GM12878 (cell line): ENCODE results near the gene ADD1. TPM values are rescaled to one million over a fixed set of nuclear protein-coding genes. Genes with fewer than 3 reads are reported as not detected.

ENCODE experiments used
- ATAC-seq: fragments of 200-7000 bp; cut with Tn5 transposase; 3 replicates; pipeline ENCODE4 v1.9.1; 2020; ENCODE audit warnings: mild to moderate bottlenecking, moderate library complexity
- BruUV-seq: library from RNA; stranded (reverse); fragments of 400-500 nt; replicated peaks from 2 replicates; lab custom pipeline; 2021; lab: Mats Ljungman, UMichigan
- CTCF ChIA-PET: fragments of 300-600 bp; sonication (Branson Sonifier 250); formaldehyde crosslinking; extraction: SDS; loops from one replicate; lab custom pipeline; 2021; ENCODE audit warnings: inconsistent platforms; lab: Yijun Ruan, JAX
- POLR2A ChIA-PET: fragments of 350-600 bp; formaldehyde crosslinking; extraction: SDS; loops from one replicate; lab custom pipeline; 2021; ENCODE audit warnings: inconsistent platforms; lab: Charles Lee
- RAD21 ChIA-PET: fragments of 300-600 bp; sonication (Branson Sonifier 250); formaldehyde crosslinking; loops from one replicate; lab custom pipeline; 2023; ENCODE audit warnings: antibody characterized with exemption; ENCODE audit not compliant: unreplicated experiment; lab: Charles Lee
- SMC1A ChIA-PET: fragments of 300-600 bp; sonication (Branson Sonifier 250); formaldehyde crosslinking; loops from one replicate; lab custom pipeline; 2023; ENCODE audit not compliant: unreplicated experiment, uncharacterized antibody; lab: Charles Lee
- DNase-seq: peaks from one replicate; pipeline ENCODE4 v3.0.0-alpha.2; 2011; ENCODE audit warnings: low read depth, low spot score
- FAIRE-seq: peaks from 3 replicates; lab custom pipeline; 2011; peaks lifted over from hg19 to GRCh38; lab: Jason Lieb, UNC
- H2AFZ ChIP-seq: 2 replicates; pipeline ENCODE4 v1.6.0; 2011; ENCODE audit warnings: low read depth, low read length, control low read depth; ENCODE audit not compliant: control insufficient read depth
- H3K27ac ChIP-seq: 2 replicates; pipeline ENCODE4 v1.5.1; 2011; ENCODE audit warnings: control low read depth; ENCODE audit not compliant: control insufficient read depth, insufficient read depth
- H3K27me3 ChIP-seq, 2 experiments: replicated peaks in 1 of 2; 2 replicates each; pipeline versions ENCODE4 v1.6.0 to v1.6.1; 2011; ENCODE audit warnings: low read length in 1 of 2; ENCODE audit not compliant: control insufficient read depth in 2 of 2, insufficient read depth in 2 of 2
- H3K36me3 ChIP-seq, 2 experiments: 2 replicates each; pipeline ENCODE4 v1.5.1; 2011; ENCODE audit warnings: low read length in 1 of 2; ENCODE audit not compliant: control insufficient read depth in 2 of 2, insufficient read depth in 2 of 2
- H3K4me1 ChIP-seq: 2 replicates; pipeline ENCODE4 v1.6.1; 2011; ENCODE audit warnings: mild to moderate bottlenecking, low read length, moderate library complexity, mixed read lengths; ENCODE audit not compliant: control insufficient read depth, insufficient read depth
- H3K4me2 ChIP-seq: 2 replicates; pipeline ENCODE4 v1.6.0; 2011; ENCODE audit warnings: control low read depth; ENCODE audit not compliant: control insufficient read depth, insufficient read depth
- H3K4me3 ChIP-seq: fragments of 200-600 bp; sonication (generic); 2 replicates; pipeline ENCODE4 v1.5.1; 2016
- H3K79me2 ChIP-seq: 2 replicates; pipeline ENCODE4 v1.6.0; 2011; ENCODE audit warnings: low read length; ENCODE audit not compliant: control insufficient read depth, insufficient read depth
- H3K9ac ChIP-seq: 2 replicates; pipeline ENCODE4 v1.8.0; 2011; ENCODE audit warnings: low read length, control low read depth, mixed read lengths; ENCODE audit not compliant: control insufficient read depth, insufficient read depth
- H3K9me3 ChIP-seq: replicated peaks from 3 replicates; pipeline ENCODE4 v1.5.1; 2011; ENCODE audit warnings: mild to moderate bottlenecking, low read length; ENCODE audit not compliant: control insufficient read depth, insufficient read depth
- H4K20me1 ChIP-seq: 2 replicates; pipeline ENCODE4 v1.6.0; 2011; ENCODE audit not compliant: control insufficient read depth, insufficient read depth
- ATF2 ChIP-seq: IDR thresholded peaks from 2 replicates; pipeline ENCODE4 v1.6.1; 2012; ENCODE audit warnings: low read length, inconsistent platforms
- ATF3 ChIP-seq: IDR thresholded peaks from 2 replicates; pipeline ENCODE4 v1.6.1; 2011; ENCODE audit warnings: low read depth, mild to moderate bottlenecking, low read length, moderate library complexity, borderline replicate concordance; ENCODE audit errors: extremely low read depth
- BCLAF1 ChIP-seq: fragments of 450-650 bp; IDR thresholded peaks from 2 replicates; pipeline ENCODE4 v1.6.1; 2017; ENCODE audit warnings: antibody characterized with exemption, mild to moderate bottlenecking, moderate library complexity
- CHD4 ChIP-seq: fragments of 200-600 bp; sonication (generic); IDR thresholded peaks from 2 replicates; pipeline ENCODE4 v1.6.1; 2016; ENCODE audit warnings: mild to moderate bottlenecking
- IKZF2 ChIP-seq, 2 experiments: fragments of 450-650 bp; IDR thresholded peaks; 2 replicates each; pipeline ENCODE4 v1.6.1; 2017; ENCODE audit warnings: mild to moderate bottlenecking in 2 of 2, moderate library complexity in 2 of 2
- KAT2A ChIP-seq: conservative IDR thresholded peaks from 2 replicates; pipeline ENCODE4 v1.6.1; 2011; ENCODE audit warnings: low read depth, low read length; ENCODE audit not compliant: control insufficient read depth
- MXI1 ChIP-seq: fragments of 150-350 bp; IDR thresholded peaks from 2 replicates; pipeline ENCODE4 v1.6.1; 2011; ENCODE audit warnings: low read depth, mild to moderate bottlenecking, inconsistent platforms, low read length, improper control_type of control experiment
- NRF1 ChIP-seq: conservative IDR thresholded peaks from 2 replicates; pipeline ENCODE4 v1.6.1; 2011; ENCODE audit warnings: mild to moderate bottlenecking, low read depth, low read length, improper control_type of control experiment
- PAX5 ChIP-seq: IDR thresholded peaks from 2 replicates; pipeline ENCODE4 v1.6.1; 2011; ENCODE audit warnings: low read depth, low read length, borderline replicate concordance
- POLR2AphosphoS2 ChIP-seq: IDR thresholded peaks from 2 replicates; pipeline ENCODE4 v1.6.1; 2011; ENCODE audit warnings: low read depth, mild to moderate bottlenecking, low read length, improper control_type of control experiment, moderate library complexity
- POLR2AphosphoS5 ChIP-seq: IDR thresholded peaks from 2 replicates; pipeline ENCODE4 v1.6.1; 2011; ENCODE audit warnings: mild to moderate bottlenecking, low read length, inconsistent platforms
- RAD51 ChIP-seq: fragments of 450-650 bp; IDR thresholded peaks from 2 replicates; pipeline ENCODE4 v1.6.1; 2016; ENCODE audit warnings: moderate library complexity, mild to moderate bottlenecking, inconsistent platforms
- SMAD5 ChIP-seq: IDR thresholded peaks from 2 replicates; pipeline ENCODE4 v1.6.1; 2016; ENCODE audit warnings: antibody characterized with exemption, low read depth
- STAT3 ChIP-seq: IDR thresholded peaks from 2 replicates; pipeline ENCODE4 v1.6.1; 2011; ENCODE audit warnings: low read depth, low read length, improper control_type of control experiment
- TAF1 ChIP-seq: IDR thresholded peaks from 2 replicates; pipeline ENCODE4 v1.6.1; 2011; ENCODE audit warnings: mild to moderate bottlenecking, low read depth, low read length, borderline replicate concordance
- ZBTB40 ChIP-seq: fragments of 450-650 bp; IDR thresholded peaks from 2 replicates; pipeline ENCODE4 v1.6.1; 2016; ENCODE audit warnings: mild to moderate bottlenecking, moderate library complexity, borderline replicate concordance
- WGBS: methylation state at CpG from one replicate; pipeline ENCODE4 v1.1.6; 2016; ENCODE audit warnings: low lambda C conversion rate; ENCODE audit not compliant: insufficient replicate concordance, insufficient coverage; ENCODE audit errors: missing lambda C conversion rate; 5-methylcytosine and 5-hydroxymethylcytosine counted together
- in situ Hi-C: fragments of 300-500 bp; cut with MboI; formaldehyde crosslinking; loops from 9 replicates; pipeline ENCODE4 v1.14.3; 2018; ENCODE audit warnings: mixed read lengths
- intact Hi-C: fragments of 100-400 bp; cut with micrococcal nuclease; formaldehyde crosslinking; loops from one replicate; pipeline ENCODE4 v1.14.2; 2022; ENCODE audit not compliant: unreplicated experiment
- polyA plus RNA-seq, 11 experiments: library from polyadenylated mRNA; depleted of rRNA in 4 of 11; unstranded in 6 of 11; stranded (reverse) in 5 of 11; fragments of >200 nt; fragmentation: Nextera tagmentation in 4 of 11; fragmentation: Illumina TruSeq in 1 of 11; extraction: Ambion mirVana in 4 of 11; extraction: Trizol in 1 of 11; gene quantifications; 1 replicate in 1 of 11; 2 replicates in 10 of 11; pipeline versions ENCODE4 v1.2.1 to v1.2.3, GENCODE V29; 2011 to 2016; ENCODE audit warnings: inconsistent platforms in 2 of 11, missing spikeins in 2 of 11, low read depth in 1 of 11
- total RNA-seq, 4 experiments: library from RNA; depleted of rRNA in 3 of 4; stranded (reverse); fragments of >200 nt in 3 of 4; fragmentation: Illumina TruSeq in 1 of 4; extraction: Trizol in 1 of 4; gene quantifications; 2 replicates each; pipeline versions ENCODE4 v1.2.1 to v1.2.3, GENCODE V29; 2013 to 2021

The ADD1 gene
- total and polyA plus RNA-seq, 10 of the 15 experiments (the other 5 are each of a cell fraction or from before 2014, with no cell fraction given), result 21.6 to 182 (median 105) TPM

- TF ChIP-seq ATF2 (no peak), POLR2AphosphoS5 (no peak)
Measured at GRCh38 chr4:2906218-2906617, 62.6 kb downstream of the ADD1 start (continued).

GRCh38 chr4:2907226-2907625 is 63.6 kb downstream of the ADD1 start:
- ChIA-PET CTCF (no interaction called here), POLR2A (no interaction called here), RAD21 (no interaction called here), SMC1A (no interaction called here)
- no peak overlapping the region for H2AFZ ChIP-seq
- H3K4me1 ChIP-seq, result no peaks in the 10 kb centered on the region
- no peaks in the 10 kb centered on the region for H3K9me3 ChIP-seq
- WGBS, result 90% methylated on average over 4 of the region's 4 CpGs
- in situ Hi-C loops, result no loop called here
- H3K4me2 ChIP-seq, result no peak overlapping the region
- H3K4me3 ChIP-seq, result no peak overlapping the region
- H3K27me3 ChIP-seq, result no peaks in the 10 kb centered on the region
- FAIRE-seq (no peak), ATAC-seq (no peak), DNase-seq (no peak)
- no peak overlapping the region for H3K9ac ChIP-seq
- peaks cover 27 to 42% of the 10 kb centered on the region in 2 experiments for H3K36me3 ChIP-seq
- no peak overlapping the region for H3K27ac ChIP-seq
- intact Hi-C loops, result no loop called here
- no TSS peak for BruUV-seq
- no peaks in the 10 kb centered on the region for H3K79me2 ChIP-seq
- H4K20me1 ChIP-seq, result no peaks in the 10 kb centered on the region
- no peak for TF ChIP-seq NRF1
- no peak for TF ChIP-seq POLR2AphosphoS2
- no peak for TF ChIP-seq ZBTB40
- no peak for TF ChIP-seq ATF3
- TF ChIP-seq BCLAF1, result no peak
- TF ChIP-seq KAT2A, result no peak
- TF ChIP-seq CHD4, result no peak
- no peak for TF ChIP-seq IKZF2 (IDR thresholded peaks at IDR 0.05)
- TF ChIP-seq MXI1, result no peak
- no peak for TF ChIP-seq TAF1
- no peak for TF ChIP-seq PAX5
- TF ChIP-seq RAD51, result no peak
- no peak for TF ChIP-seq SMAD5
- no peak for TF ChIP-seq STAT3
